Dermis blood vessel endothelial cell (primary cell): ENCODE data around the gene CMPK2. TPM values are rescaled to one million over a fixed set of nuclear protein-coding genes. Genes with fewer than 3 reads are reported as not detected.
"Not testable (repeated sequence)": the region's sequence is repeated elsewhere in the genome, so short reads cannot be mapped to it uniquely, and the experiment has no call there.

Experiments used
- DNase-seq: peaks from one replicate; pipeline ENCODE4 v3.0.0; 2010
- total RNA-seq: library from RNA; depleted of rRNA; stranded (reverse); fragments of >200 nt; gene quantifications from 2 replicates; pipeline ENCODE4 v1.2.3, GENCODE V29; 2014

Gene CMPK2
- total RNA-seq, 1 donor from 2014 or later: 1.9 TPM

DNA sequence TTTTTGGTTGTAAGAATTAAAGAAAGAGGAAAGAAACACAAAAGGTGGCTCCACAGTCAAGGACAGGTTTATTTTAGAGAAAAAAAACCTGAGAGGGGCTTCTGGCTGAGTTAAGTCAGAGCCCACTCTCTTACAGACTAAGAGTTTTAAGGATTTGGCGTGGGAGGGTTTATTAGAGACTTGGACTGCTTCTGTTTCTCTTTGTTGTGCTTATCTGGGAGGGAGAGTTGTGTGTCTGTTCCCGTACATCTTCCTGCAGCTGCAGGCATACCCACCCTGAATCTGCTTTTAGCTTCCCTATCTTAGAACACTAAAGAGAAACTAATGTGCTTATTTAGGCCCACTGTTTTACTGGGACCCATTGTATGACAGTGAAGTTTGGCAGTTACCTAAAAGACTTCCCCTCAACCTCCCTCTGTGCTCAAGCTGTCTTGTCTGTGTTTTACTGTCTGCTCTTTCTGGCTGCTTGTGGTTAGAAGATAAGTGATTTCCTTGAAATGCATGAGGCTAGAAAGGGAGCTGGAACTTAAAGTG, 14.6 kb upstream of the CMPK2 start:
- DNase-seq: no peak

DNA sequence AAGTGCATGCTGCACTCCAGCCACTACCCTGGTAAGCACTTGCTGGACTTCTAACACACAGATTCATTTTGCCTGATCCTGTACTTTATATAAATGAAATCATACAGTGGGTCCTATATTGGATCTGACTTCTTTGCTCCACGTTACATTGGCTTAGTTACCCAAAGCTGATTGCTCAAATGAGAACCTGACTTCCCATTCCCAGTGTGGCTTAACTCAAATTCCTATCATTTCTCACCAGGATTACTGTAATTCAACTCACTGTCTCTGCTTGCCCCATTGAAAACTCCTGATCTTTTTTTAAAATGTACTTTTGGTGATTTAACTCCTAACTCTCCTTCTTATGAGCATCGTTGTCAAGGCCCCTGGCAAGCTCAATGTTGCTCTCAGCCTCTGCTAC, 13.3 kb upstream of the CMPK2 start:
- no peak for DNase-seq

DNA sequence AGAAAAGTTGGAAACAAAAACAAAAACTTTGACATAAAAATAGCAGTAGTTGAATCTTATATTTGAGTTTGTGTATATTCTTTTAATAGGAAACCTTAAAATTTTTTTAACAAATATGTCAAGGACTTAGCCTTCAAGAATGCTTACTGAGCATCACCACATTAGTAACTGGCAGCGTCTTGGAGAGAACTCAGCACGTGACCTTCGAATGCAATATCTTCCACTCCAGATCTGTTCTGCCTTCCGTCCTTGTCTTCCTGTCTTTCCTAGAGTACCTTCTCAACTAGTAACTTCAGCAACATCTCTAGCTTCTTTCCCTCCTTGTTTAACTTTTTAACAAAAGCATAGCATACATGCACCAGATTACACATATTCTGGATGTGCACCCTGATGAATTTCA, 12.8 kb upstream of the CMPK2 start:
- no peak for DNase-seq

GRCh38 chr2:6877402-6878304, 11.9 kb upstream of the CMPK2 start, which contains the start of gene RSAD2:
Gene RSAD2 (plus strand): TSS chr2:6877777. CDS start chr2:6877801, 24 bp downstream.
- DNase-seq: peak; percentile 20

DNA sequence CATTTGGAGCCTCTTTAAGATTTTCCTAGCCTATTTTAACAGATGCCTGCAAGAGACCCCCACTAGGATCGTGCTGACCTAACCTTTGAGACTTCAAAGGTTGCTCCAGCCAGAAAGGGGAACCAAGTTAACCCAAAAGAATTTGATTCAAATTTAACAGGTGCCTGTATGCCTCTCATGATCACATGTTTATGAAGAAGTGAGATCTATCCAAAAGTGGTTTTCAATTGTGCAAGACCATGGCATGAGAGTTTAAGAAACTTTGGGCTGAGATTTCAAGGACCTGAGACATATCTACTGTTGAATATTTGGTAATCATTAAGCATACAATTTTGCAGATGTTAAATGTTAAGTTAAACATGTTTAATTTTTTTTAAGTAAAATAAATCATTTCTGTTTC, 10.6 kb upstream of the CMPK2 start:
- DNase-seq: no peak

DNA sequence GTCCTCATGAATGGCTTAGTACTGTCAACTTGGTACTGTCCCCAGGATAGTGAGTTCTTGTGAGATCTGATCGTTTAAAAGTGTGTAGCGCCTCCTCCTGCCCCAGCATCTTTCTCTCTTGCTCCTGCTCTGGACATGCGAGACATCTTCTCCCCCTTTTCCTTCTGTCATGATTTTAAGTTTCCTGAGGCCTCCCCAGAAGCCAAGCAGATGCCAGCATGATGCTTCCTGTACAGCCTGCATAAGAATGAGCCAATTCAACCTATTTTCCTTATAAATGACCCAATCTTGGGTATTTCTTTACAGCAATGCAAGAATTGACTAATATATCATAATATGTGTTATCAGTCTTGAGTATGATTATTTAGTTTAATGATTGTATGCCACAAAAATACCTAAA, 8.3 kb upstream of the CMPK2 start:
- no peak for DNase-seq

- DNase-seq: no peak
Measured at GRCh38 chr2:6872394-6872793, 6.7 kb upstream of the CMPK2 start.

- DNase-seq: no peak
Measured at GRCh38 chr2:6866982-6867381, 1.3 kb upstream of the CMPK2 start.

GRCh38 chr2:6866275-6866671, 566 bp upstream of the CMPK2 start:
- peak; percentile 23 for DNase-seq

- peak; percentile 11 for DNase-seq
Measured at GRCh38 chr2:6864923-6865345, 773 bp downstream of the CMPK2 start.

- DNase-seq: no peak
Measured at GRCh38 chr2:6864231-6864754, 1.4 kb downstream of the CMPK2 start.

DNA sequence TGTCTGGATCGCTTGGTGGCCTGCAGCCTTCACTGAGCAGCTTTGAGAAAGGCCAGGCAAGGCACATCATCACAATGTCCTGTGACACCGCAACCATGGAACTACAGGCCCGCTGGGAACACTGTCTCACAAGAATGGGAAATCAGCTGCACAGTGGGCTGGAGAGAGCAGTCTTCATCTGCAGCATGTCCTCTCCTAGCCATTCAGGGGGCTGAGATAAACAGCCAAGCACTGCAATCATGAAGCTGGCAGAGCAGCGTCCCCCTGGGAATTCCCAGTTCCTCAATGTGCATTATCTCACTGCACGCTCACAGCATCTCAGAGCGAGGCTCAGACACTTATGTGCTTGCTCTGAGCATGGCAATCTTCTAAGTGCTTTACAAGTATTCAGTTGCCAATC, 1.9 kb downstream of the CMPK2 start:
- no peak for DNase-seq

DNA sequence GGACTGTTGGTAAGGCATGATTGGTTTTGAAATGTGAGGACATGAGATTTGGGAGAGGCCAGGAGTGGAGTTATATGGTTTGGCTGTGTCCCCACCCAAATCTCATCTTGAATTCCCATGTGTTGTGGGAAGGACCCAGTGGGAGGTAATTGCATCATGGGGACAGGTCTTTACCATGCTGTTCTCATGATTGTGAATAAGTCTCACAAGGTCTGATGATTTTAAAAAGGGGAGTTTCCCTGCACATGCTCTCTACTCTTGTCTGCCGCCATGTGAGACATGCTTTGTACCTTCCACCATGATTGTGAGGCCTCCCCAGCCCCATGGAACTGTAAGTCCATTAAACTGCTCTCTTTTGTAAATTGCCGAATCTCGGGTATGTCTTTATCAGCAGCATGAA, 5.4 kb downstream of the CMPK2 start:
- DNase-seq: no peak

DNA sequence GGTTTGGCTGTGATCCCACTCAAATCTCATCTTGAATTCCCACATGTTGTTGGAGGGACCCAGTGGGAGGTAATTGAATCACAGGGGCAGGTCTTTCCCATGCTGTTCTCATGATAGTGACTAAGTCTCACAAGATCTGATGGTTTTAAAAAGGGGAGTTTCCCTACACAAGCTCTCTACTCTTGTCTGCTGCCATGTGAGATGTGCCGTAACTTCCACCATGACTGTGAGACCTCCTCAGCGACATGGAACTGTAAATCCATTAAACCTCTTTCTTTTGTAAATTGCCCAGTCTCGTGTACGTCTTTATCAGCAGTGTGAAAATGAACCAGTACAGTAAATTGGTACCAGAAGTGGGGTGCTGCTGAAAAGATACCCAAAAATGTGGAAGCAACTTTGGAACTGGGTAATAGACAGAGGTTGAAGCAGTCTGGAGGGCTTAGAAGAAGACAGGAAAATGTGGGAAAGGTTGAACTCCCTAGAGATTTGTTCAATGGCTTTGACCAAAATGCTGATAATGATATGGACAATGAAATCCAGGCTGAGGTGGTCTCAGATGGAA, 7.2 kb downstream of the CMPK2 start:
- not testable (repeated sequence) for DNase-seq

- DNase-seq: no peak
Measured at GRCh38 chr2:6856548-6856920, 9.2 kb downstream of the CMPK2 start.

DNA sequence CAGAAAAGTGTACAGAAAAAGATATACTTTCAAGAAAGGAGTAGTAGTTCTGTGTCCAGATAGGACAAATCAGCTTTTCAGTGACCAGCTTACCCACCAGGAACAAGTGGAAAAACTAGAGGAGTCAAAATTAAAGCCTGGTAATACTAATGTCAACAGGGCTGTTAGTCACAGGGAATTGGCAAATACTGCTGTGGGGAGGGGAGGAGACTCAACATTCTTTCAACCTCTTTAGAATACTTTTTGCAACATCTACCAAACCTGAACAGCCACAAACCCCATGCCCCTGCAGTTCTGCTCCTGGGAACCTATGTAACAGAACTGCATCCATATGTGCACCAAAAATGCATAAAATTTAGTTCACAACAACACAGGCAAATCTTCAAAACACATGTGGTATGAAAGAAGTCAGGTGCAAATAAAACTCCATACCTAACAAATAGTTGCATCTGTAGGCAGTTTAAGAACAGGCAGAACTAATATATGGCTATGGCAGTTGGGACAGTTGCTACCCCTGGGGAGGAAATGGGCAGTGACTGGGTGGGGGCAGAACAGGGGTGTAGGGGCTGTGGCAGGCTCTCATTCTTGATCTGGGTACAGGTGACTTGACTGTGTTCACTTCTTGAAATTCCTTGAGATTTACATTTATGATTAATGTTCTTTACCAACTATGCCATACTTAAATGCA, 9.7 kb downstream of the CMPK2 start:
- no peak for DNase-seq

- no peak for DNase-seq
Measured at GRCh38 chr2:6854416-6854815, 11.3 kb downstream of the CMPK2 start.

DNA sequence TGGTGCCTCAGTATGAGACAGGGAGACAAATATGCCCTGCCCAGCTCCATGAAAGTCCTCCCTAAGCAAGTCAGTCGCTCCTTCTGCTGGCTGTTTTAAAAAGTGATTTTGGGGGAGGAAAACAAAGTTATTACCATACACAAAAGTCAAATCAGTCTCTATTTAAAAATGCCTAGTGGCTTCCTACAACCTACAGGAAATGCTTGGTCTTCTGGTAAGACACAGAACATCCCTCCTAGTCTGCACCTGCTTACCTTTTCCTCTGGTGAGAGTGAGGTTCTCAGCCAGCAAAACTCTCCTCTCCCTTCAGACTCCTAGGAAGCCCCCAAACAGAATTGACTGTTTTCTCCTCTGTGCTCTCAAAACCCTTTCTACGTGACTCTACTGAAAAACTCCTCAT, 13.5 kb downstream of the CMPK2 start:
- DNase-seq: no peak

GRCh38 chr2:6846967-6847681, 18.6 kb downstream of the CMPK2 start:
- no peak for DNase-seq

- no peak for DNase-seq
Measured at GRCh38 chr2:6846540-6846939, 19.2 kb downstream of the CMPK2 start.

DNA sequence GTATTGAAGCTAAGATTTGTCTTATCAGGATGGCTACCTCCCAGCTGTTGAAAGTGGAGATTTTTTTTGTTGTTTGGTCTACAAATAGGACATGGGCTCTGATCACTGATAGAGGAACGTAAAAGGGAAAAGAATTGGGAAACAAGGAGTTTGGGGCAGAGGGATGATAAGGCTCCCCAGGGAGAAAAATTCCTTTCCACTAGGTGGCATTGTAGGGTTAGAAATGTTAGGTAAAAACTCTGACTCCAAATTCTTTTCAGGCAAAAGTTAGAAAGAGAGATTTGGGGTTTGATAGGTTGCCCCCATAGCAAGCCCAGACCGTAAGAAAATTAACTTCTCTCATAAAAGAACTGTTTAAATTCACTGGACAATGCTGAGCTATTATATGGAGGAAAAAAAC, 19.8 kb downstream of the CMPK2 start:
- DNase-seq: no peak

GRCh38 chr2:6845312-6845711, 20.4 kb downstream of the CMPK2 start:
- DNase-seq: peak; percentile 27
